Activated CD4-positive, alpha-beta T cell treated with anti-CD3 and anti-CD28 coated beads, Interleukin-2, amount 50 U/mL, for 4 hours (primary cell): ENCODE data around the gene SYT9.

Experiments
- DNase-seq, 2 experiments: peaks; one replicate each; pipeline ENCODE4 v3.0.0-alpha.2; 2020

The SYT9 gene

DNA sequence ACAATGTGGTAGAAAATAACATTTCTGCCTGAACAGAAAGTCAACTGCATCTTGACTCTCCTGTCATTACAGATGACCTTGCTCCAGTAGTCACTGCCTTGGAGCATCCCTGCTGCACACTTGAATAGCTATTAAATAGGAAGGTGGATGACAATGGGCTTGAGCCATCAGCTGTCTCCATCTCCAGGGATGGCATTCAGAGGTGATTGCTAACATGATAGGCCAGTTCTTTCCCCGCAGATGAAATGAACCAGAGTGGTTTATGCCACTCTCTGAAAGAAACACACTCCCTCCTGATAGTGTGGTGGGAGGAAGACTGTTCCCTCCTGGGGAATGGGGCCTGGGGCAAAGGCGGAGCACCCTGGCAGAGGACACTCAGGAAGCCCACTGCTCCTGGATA, 176.5 kb downstream of the SYT9 start:
- DNase-seq, result no peak

DNA sequence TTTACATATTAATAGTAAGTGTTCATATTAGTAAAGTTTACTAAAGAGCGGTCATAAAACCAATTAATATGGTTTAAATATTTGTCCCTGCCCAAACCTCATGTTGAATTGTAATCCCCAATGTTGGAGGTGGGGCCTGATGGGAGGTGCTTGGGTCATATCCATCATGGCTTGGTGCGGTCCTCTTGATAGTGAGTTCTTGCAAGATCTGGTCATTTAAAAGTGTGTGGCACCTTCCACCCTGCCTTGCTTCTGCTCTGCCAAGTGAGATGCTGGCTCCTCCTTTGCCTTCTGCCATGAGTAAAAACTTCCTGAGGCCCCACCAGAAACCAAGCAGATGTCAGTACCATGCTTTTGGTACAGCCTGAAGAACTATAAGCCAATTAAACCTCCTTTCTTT, 178.8 kb downstream of the SYT9 start:
- no peak for DNase-seq

DNA sequence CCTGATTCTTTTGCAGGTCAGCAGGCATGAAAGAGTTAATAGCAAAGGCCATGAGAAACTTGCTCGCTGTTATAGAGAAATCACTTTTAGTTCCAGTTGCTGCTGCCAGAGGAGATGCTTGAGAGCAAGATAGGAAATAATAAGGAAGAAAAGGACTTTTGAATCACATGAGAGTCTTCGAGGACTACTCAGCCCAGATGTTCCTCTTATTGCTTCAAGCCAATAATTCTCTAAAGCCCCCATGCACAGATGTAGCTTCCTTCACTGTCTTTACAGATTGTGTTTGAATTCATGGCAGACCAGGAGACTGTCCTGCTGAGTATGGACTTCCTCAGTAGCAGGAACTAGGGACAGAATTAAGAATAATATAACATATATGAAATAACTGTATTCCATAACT, 183.5 kb downstream of the SYT9 start:
- no peak for DNase-seq

DNA sequence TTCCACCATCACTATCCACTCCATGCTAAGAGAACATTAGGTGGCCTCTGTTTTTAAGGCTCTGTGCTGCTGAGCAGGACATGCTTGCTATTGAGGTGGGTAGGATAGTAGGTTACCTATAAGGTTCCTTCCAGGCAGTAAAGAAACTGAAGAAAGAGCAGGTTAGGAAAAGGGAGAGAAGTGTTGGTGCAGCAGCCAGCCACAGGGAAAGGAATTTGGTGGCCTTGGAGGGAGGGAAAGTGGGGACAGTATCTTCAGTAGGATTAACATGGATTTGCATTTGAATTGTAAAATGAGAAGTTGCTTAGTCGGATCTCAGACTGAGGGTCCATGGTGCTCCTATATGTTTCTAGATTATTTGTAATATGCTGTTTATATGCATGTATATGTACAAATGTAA, 184.4 kb downstream of the SYT9 start:
- no peak for DNase-seq

DNA sequence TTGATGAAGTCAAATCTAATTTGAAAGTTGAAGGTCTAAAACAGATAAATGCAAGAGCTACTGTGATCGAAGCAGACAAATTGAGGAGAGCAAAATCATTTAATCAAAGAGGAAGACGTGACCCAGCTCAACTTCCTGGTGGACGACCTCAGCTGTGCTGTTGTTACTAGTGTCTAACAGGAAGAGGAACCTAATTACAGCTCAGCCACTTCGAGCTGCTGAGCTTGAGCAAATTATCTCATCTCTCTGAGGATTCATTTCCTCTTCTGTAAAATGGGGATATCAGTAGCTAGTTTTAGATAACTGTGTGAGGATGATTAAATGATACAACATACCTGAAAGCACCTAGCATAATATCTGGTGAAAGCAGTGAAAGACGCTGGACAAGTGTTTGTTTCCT, 185.0 kb downstream of the SYT9 start:
- DNase-seq, result no peak

DNA sequence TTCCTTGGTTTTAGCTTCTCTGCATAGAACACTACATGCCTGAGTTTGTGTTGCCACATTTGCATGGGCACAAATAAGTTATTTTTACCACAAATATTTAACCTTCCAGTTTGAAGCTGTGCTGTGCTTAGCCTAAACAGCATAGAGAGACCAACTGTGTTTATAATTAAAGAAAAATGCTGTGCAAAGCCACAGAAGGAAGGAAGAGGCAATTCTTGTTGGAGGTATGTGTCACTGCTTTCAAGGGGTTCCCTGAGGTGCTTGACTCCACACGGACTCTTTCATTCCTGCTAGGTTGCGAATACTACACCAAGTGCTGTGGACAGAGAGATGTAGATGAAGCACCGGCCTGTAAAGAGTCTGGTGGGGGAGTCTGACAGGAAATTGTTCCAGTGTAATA, 186.0 kb downstream of the SYT9 start:
- DNase-seq, result no peak

DNA sequence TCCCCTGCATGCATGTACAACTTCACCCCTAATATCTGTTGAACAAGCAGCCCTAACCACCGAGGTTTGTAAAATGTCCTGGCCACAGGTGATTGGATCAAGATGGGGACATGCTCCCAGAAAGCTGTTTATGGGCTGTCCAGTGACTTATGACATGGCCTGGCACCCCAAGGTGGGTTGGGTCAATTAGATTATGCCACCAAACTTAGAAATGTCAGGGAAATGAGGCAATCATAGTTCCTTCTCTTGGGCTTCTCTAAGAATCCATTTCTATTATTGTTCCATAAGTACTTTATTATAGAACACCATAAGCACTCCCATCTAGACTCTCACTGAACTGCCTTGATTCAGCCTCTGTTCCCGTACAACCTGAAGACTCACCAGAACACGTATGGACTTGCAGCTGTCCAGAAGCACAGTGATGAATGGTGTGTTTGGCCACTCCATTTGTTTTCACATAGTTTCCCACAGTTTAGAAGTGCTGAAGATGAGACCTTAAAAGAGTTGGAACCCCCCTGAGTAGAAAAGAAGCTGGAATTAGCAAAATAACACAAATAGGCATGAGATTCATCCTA, 188.1 kb downstream of the SYT9 start:
- DNase-seq, result no peak

DNA sequence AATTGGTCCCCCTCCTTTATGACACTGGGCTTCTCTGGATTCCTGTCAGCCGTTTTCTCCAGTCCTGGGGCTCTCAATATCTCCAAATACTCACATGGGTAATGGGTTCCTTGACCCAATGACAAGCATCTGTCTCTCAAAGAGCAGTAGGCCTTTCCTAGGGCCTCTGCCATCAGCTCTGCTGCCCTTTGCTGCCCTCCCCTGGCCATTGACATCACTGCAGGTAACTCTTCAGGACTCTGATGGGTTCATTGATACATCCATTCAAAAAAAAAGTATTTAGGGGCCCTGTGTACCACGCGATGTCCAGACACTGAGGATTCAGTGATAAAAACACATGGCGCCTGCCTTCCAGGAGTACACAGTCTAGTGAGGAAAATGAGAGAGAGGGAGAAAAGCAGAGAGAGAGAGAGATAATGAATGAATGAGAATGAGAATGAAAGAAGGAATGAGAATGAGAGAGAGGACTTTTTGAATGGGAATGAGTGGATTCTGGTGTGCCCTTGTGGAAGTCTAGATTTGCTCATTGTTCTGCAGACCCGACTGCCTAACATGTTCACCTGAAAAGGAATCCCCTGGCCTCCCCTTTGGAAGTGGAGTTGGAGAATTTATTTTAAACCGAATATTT, 191.0 kb downstream of the SYT9 start:
- peak; percentile 57 to 68 for DNase-seq

DNA sequence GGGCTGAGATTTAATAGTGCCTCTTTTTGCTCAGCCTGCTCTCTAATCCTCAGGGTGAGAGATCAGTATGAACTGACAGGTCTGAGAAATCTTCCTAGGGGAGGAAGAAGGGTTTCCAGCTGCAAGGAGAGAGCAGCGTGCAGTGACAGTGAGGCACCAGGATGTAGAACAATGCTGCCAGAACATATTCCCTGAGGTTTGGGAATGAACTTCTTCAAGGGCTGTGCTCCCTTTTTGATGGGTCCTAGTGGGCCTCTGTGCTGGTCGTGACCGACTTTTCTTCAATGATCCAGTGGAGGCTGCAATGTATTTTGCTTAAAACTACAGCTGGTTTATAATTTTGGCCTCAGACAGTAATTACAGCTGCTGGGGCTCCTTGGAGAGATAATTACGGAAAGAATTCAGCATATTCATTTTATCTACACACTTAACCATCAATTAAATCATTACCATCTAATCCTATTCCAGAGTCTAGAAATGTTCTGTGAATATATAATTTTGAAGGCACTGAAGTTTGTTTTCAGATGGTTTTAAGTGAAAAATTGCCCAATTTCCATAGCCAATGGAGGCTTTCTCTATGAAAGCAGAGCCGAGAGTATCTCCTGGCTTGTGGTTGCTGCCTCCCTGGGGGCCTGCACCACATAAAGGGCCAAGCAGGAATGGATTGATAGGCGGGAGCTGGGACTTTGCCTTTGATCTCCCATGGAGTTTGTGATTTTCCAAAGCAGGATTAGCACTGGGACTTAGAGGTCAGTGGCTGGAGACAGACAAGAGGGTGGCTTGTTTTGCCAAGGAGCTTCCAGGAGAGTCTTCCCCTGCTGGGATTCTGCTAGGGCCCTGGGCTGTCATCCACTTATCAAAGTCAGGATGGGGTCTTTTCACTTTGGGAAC, 192.6 kb downstream of the SYT9 start:
- no peak for DNase-seq

DNA sequence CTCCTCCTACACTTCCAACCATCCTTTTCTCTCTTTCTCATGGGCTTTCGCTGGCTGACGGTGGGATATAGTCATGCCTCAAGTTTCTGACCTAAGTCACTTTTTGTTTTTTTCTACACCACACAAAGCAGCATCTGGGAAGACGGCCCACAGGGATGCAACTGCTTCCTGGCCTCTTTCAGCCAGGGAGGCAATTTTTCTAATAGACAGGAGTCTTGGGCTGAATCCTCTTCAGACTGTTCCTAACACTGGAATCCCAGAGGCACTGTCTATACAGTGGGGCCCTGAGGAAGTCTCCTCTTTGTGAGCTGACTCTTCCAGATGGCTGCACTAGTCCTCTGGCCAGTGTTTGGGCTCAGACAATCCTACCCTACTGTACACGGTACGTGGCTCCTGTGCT, 193.9 kb downstream of the SYT9 start:
- no peak for DNase-seq

DNA sequence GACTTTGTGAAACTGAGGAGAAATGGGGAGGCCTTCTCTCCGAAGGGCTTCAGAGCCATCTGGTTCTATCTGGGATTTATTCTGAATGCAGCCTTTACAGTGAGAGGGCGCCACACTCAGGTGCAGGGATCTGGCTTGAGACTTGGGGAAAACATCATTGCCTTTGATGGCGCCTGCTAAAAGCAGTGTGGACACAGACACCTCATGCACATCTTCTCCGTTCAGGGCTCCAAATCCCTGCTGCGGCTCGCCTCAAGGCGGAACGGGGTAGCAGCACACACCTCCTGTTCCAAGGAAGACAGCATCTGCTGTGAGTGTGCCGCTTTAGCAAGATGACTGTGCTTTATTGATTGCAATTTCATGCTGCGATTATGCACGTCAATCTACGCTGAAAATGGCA, 196.5 kb downstream of the SYT9 start:
- no peak for DNase-seq

DNA sequence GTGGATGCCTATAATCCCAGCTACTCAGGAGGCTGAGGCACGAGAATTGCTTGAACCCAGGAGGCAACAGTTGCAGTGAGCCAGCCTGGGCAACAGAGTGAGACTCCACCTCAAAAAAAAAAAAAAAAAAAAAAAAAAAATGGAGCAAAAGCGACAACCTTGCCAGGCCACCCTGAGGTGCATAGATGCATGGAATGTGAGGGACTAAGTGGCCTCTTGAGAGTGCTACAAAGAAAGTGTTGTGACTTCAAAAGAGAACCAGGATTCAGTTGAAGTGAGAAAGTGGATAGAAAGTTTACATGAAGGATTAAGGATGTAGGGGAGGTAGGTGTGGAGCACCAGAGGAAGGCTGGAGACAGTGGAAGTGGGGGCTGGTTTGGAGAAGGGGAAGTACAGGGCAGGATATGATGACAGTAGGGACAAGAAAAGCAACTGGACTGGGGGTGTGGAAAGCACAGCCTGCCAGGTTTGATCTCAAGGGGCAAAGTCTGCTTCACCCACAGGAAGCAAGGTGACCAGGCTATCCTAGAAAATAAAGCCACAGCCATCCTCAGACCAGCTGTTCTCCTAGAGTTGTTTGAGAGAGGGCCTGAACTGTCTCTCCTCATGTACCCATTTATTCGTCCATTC, 197.6 kb downstream of the SYT9 start:
- DNase-seq, result no peak

DNA sequence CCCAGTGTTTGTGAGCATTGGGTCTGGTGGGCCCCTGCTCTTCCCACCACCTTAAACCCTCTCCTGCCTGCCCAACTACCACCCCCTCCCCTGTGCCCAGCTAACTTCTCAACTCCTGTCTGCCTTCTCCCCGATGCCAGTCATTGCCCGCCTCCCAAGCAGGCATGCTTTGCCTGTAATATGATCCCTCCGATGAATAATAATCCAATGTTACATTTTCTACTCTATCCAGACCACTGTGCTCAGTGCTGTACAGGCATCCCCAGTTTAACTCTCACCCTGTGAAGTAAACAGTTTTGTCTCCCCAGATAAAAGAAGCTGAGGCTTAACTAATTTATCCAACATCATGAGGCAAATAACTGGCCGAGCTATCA, 198.1 kb downstream of the SYT9 start:
- DNase-seq, result no peak

DNA sequence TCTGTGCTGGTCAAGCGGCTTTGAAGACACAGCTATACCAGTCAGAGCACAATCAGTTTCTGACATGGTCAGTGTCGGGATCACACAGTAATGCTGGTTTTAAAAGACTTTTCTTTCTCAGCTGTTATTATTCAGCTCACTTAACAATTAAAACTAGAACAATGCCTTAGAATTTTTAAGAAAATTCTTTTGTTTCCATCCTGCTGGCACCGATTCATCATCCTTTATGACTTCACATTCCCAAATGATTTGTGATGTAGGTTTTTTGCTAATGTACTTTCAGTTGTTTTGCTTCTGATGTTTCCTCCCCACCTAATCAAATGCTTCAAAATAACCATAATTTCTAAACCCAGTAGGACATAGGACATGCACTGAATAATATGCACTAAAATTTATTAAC, 199.1 kb downstream of the SYT9 start:
- no peak for DNase-seq

DNA sequence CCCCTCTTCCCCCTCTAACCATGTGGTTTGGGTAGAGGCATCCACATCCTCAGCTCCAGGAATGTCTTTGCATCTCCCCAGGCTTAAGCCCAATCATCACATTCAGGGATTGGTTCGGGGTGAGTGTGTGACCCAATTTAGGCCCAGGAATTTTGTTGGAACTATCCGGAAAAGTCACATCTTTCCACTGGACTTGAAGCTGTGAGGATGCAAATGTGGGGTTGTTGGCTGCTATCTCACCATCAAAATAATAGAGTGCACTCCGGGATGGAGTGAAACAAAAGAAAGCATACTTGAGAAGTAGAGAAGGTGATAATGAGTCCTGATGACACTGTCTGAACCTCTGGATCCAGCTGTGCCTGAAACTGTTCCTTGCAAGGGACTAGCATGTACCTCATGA, 199.8 kb downstream of the SYT9 start:
- no peak for DNase-seq

DNA sequence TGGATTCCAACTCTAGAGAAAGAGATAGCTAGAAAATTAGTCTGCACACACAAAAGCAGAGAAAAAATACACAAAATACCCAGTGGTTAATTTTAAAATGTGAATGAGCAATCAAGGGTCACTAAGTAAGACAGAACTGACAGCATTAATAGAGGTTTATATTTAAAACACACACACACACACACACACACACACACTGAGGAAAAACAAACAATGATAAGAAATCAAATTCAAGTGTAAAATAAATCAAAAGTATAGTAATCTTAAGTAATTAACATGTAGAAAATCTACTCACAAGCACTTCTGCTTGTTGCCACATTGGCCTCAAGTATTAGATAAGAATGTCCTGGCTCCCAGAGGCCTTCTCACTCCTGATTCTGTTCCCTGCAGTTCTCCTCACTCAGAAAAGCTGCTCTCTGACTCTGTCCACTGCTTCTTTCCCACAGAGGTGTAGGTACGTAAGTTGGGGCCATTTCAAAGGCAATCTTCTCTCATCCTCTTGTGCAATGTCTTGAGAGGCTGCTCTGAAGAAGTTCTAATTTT, 200.3 kb downstream of the SYT9 start:
- DNase-seq, result no peak

DNA sequence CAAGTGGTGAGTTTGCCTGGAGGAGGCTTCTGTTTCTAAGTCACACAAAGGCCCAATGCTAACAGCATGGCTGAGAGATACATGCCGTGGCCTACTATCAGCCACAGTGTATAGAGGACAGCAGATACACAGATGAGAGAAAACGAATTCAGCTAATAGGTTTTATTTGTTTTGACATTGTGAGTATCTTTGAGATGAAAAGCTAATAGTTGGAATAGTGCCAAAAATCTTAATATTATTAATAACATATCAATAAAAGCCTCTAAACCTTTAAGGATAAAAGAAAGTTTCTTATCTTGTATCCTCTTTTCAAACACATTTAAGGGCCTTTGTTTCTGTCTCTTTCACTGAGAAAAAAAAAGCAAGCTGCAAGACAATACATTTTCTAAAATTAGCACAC, 203.2 kb downstream of the SYT9 start:
- DNase-seq, result no peak

DNA sequence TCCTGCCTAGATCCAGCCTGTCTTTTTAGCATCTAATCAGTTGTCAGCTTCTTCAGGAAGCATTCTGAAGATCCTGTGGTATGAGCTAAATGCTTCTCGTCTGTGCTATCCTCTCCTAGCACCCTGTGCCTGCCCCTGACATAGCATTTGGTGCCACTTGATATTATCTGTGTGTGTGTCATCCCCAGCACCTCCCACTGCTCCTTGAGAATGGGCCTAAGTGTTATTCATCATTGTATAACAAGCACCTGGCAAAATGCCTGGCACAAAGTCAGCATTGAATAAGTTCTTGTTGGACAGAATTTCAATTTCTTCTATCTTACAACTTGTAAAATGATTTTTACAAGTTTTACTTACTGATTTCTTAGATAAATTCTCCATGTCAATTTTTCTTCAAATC, 205.5 kb downstream of the SYT9 start:
- DNase-seq, result no peak

DNA sequence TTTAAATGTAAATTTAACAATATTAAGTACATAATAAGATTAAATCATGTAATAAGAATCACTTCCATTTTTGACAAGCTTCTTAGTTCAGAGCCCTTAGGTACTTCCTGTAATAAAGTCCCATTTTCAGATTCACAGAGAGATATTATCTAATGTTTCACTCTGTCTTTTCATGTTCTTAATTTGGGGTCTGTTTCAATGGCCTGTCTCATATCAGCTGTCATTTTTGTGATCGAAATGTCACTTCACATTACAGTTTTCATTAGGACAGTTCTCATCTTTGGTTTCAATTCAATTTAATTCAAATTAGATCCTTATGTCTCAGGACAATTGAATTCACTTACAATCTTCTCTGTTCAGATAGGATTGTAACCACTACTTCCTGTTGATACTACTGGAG, 211.0 kb downstream of the SYT9 start:
- DNase-seq, result no peak

DNA sequence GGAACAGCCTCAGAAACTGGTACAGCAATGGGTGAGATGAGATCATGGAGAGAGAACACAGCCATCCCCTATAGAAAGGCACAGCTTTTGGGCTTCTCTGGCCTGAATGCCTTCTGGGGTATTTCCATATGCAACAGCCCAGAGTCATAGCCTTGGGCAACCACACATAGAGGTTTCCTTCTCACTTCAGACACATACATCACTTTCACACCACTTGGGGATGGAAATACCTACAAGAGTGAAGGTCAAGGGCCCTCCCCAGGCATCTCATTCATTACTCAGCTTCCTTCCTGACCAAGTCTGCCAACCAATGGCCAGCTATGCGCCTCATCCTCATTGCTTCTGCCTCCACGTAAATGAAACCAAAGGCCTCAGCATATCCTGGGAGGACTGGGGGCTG, 215.9 kb downstream of the SYT9 start:
- no peak for DNase-seq

DNA sequence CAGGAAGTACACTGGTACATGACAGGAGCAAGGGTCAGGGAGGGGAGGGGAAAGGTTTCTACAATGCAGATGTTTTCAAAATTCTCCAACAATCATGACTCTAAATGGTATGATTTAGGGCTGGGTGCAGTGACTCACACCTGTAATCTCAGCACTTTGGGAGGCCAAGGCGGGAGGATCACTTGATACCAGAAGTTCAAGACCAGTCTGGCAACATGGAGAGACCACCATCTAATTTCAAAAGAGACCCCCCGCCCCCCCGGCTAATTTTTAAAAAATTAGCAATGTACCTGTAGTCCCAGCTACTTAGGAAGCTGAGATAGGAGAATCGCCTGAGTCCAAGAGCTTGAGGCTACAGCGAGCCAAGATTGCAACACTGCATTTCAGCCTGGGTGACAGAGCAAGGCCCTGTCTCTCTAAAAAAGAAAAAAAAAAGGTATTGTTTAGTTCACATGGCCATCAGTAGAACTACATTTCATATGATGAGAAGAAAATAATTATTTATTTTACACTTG, 217.7 kb downstream of the SYT9 start:
- DNase-seq, result no peak

DNA sequence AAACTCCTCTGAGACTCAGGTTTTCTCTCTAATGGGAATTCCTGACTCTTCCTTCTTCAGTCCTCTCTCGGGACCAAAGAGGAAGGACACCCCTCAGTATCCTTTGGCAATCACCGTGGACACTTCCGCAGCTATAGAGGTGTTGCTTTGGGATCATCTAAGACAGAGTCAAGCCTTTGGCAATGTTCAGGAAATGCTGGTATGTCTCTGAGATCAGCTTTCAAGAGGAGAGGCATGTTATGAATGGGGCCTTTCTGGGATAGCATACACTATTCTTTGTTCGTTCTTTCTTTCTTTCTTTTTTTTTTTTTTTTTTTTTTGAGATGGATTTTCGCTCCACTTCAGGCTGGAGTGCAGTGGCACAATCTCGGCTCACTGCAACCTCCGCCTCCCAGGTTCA, 219.4 kb downstream of the SYT9 start:
- no peak for DNase-seq

DNA sequence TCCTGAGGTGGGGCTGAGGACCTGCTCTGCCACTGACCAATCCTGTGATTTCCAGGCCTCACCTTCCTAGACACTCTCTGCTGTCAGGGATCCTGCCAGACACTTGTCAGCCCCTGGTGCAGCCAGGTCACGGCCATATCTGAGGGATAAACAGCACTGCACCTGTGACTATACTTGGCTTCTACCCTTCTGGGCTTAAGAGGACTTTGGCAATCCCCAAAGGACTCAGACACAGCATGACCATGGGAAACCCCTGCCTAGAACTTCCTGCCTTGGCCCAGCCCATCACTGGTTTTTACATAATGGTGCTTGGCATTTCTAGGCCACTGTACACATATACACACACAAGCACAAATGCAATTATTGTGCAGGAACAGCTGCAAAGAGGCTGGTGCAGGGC, 222.0 kb downstream of the SYT9 start:
- DNase-seq, result no peak
